HG03432 (cell line): ENCODE results near the gene DRC3.

Experiments
- ATAC-seq: cut with Tn5 transposase; IDR thresholded peaks from one replicate; pipeline ENCODE4 v1.9.1; 2021; ENCODE audit warnings: mild to moderate bottlenecking, moderate library complexity; ENCODE audit not compliant: unreplicated experiment

Gene DRC3

GRCh38 chr17:17964710-17965109, 8.0 kb upstream of the DRC3 start:
- no peak for ATAC-seq

- ATAC-seq, result no peak
Observed at GRCh38 chr17:17965152-17965721, 7.4 kb upstream of the DRC3 start.

GRCh38 chr17:17966399-17966798, 6.3 kb upstream of the DRC3 start:
- ATAC-seq, result no peak

- ATAC-seq, result no peak
Observed at GRCh38 chr17:17970699-17971430, 1.8 kb upstream of the DRC3 start.

GRCh38 chr17:17971431-17972125, 1.1 kb upstream of the DRC3 start:
- no peak for ATAC-seq

- no peak for ATAC-seq
Observed at GRCh38 chr17:17972952-17973254, 241 bp downstream of the DRC3 start.

- ATAC-seq, result no peak
Observed at GRCh38 chr17:17975436-17975835, 2.8 kb downstream of the DRC3 start.

GRCh38 chr17:17976931-17977570, 4.4 kb downstream of the DRC3 start:
- no peak for ATAC-seq

- ATAC-seq, result no peak
Observed at GRCh38 chr17:17978481-17979424, 6.1 kb downstream of the DRC3 start.

GRCh38 chr17:17979778-17980177, 7.1 kb downstream of the DRC3 start:
- no peak for ATAC-seq

GRCh38 chr17:17981330-17981729, 8.7 kb downstream of the DRC3 start:
- no peak for ATAC-seq

GRCh38 chr17:17982801-17983200, 10.1 kb downstream of the DRC3 start:
- ATAC-seq, result no peak

- no peak for ATAC-seq
Observed at GRCh38 chr17:17983376-17983775, 10.7 kb downstream of the DRC3 start.

- no peak for ATAC-seq
Observed at GRCh38 chr17:17983776-17984175, 11.1 kb downstream of the DRC3 start.

- ATAC-seq, result no peak
Observed at GRCh38 chr17:17985153-17985552, 12.5 kb downstream of the DRC3 start.

- no peak for ATAC-seq
Observed at GRCh38 chr17:17985555-17985954, 12.9 kb downstream of the DRC3 start.

- ATAC-seq, result no peak
Observed at GRCh38 chr17:17987187-17987896, 14.7 kb downstream of the DRC3 start.

GRCh38 chr17:17987901-17988300, 15.2 kb downstream of the DRC3 start:
- no peak for ATAC-seq

GRCh38 chr17:17988427-17988945, 15.8 kb downstream of the DRC3 start:
- ATAC-seq, result no peak

- no peak for ATAC-seq
Observed at GRCh38 chr17:17989081-17989480, 16.4 kb downstream of the DRC3 start.
